ENCODE measurements around the gene TOX2.

The TOX2 gene

GRCh38 chr20:44005661-44006060, 91.0 kb downstream of the TOX2 start:
- DNase-seq, result no peak

- DNase-seq, result no peak
Observed at GRCh38 chr20:44006126-44006525, 91.5 kb downstream of the TOX2 start.

- DNase-seq, result no peak
Observed at GRCh38 chr20:44006578-44006977, 91.9 kb downstream of the TOX2 start.

GRCh38 chr20:44008806-44009678, 94.4 kb downstream of the TOX2 start:
- no peak for DNase-seq

GRCh38 chr20:44009679-44009992, 95.0 kb downstream of the TOX2 start:
- DNase-seq, result no peak

GRCh38 chr20:44010162-44010704, 95.6 kb downstream of the TOX2 start:
- DNase-seq, result no peak

GRCh38 chr20:44011251-44011940, 96.7 kb downstream of the TOX2 start:
- no peak for DNase-seq

- no peak for DNase-seq
Observed at GRCh38 chr20:44012466-44013226, 98.0 kb downstream of the TOX2 start.

GRCh38 chr20:44014807-44015732, 100.4 kb downstream of the TOX2 start:
- no peak for DNase-seq

GRCh38 chr20:44015733-44016103, 101.1 kb downstream of the TOX2 start:
- DNase-seq, result no peak

GRCh38 chr20:44016525-44016924, 101.9 kb downstream of the TOX2 start:
- no peak for DNase-seq

- no peak for DNase-seq
Observed at GRCh38 chr20:44017211-44017610, 102.6 kb downstream of the TOX2 start.

GRCh38 chr20:44017905-44018258, 103.2 kb downstream of the TOX2 start:
- DNase-seq, result no peak

GRCh38 chr20:44018259-44018941, 103.7 kb downstream of the TOX2 start:
- DNase-seq, result peak; percentile 46

- DNase-seq, result no peak
Observed at GRCh38 chr20:44018942-44019637, 104.4 kb downstream of the TOX2 start.

- DNase-seq, result no peak
Observed at GRCh38 chr20:44019638-44020335, 105.1 kb downstream of the TOX2 start.

GRCh38 chr20:44020406-44021148, 105.9 kb downstream of the TOX2 start:
- no peak for DNase-seq

- no peak for DNase-seq
Observed at GRCh38 chr20:44021186-44021585, 106.5 kb downstream of the TOX2 start.

- no peak for DNase-seq
Observed at GRCh38 chr20:44021900-44022299, 107.2 kb downstream of the TOX2 start.

GRCh38 chr20:44022464-44022863, 107.8 kb downstream of the TOX2 start:
- DNase-seq, result no peak

Measured in NCI-H2081 treated with DMSO at 0.1 percent for 48 hours (cell line).